ENCODE results near the gene UGT1A5. TPM values are rescaled to one million over a fixed set of nuclear protein-coding genes. Genes with fewer than 3 reads are reported as not detected.

The UGT1A5 gene
- total and polyA plus RNA-seq, 10 of the 15 experiments (the other 5 are each of a cell fraction or from before 2014, with no cell fraction given) = not detected

GRCh38 chr2:233795735-233796171 lies 83.0 kb downstream of the UGT1A5 start:
- SMC1A ChIA-PET (ENCODE audit: uncharacterized antibody, unreplicated experiment) = no interaction called here
- Histone ChIP-seq H2AFZ (ENCODE audit: control insufficient read depth, low read depth, low read length) (no peak overlapping the region), H3K9me3 (replicated peaks; ENCODE audit: control insufficient read depth, insufficient read depth, low read length) (no peaks in the 10 kb centered on the region), H3K4me2 (ENCODE audit: control insufficient read depth, insufficient read depth) (no peak overlapping the region), H4K20me1 (ENCODE audit: control insufficient read depth, insufficient read depth) (no peaks in the 10 kb centered on the region), H3K79me2 (ENCODE audit: control insufficient read depth, insufficient read depth, low read length) (no peaks in the 10 kb centered on the region), H3K4me1 (ENCODE audit: control insufficient read depth, insufficient read depth, low read length) (no peaks in the 10 kb centered on the region), H3K4me3 (no peak overlapping the region), H3K27me3 (replicated peaks in 1 of 2; ENCODE audit: control insufficient read depth in 2 of 2, insufficient read depth in 2 of 2, low read length in 1 of 2) (no peaks in the 10 kb centered on the region; a peak in 2 of 4 replicates), H3K27ac (ENCODE audit: control insufficient read depth, insufficient read depth) (no peak overlapping the region), H3K9ac (ENCODE audit: control insufficient read depth, insufficient read depth, low read length) (no peak overlapping the region), H3K36me3 (ENCODE audit: control insufficient read depth in 2 of 2, insufficient read depth in 2 of 2, low read length in 1 of 2) (no peaks in the 10 kb centered on the region)
- no peak for DNase-seq (ENCODE audit: low read depth, low spot score)
- FAIRE-seq = no peak
- 49% methylated on average over 13 of the region's 13 CpGs for WGBS (ENCODE audit: insufficient coverage, insufficient replicate concordance, low lambda C conversion rate, missing lambda C conversion rate)
- in situ Hi-C loops (cut with MboI) = no loop called here
- POLR2A ChIA-PET = no interaction called here
- BruUV-seq (replicated peaks) = no TSS peak
- CTCF ChIA-PET = interaction anchor here (0.7 kb wide), 1 partner anchor 15 kb away, joined by 3 read pairs; no protein-coding TSS in a partner anchor
- RAD21 ChIA-PET (ENCODE audit: unreplicated experiment) = no interaction called here
- TF ChIP-seq DPF2 (IDR thresholded peaks at IDR 0.05) = no peak
- TF ChIP-seq IRF3 (IDR thresholded peaks at IDR 0.05) = no peak
- ATAC-seq = no peak
- intact Hi-C loops (cut with micrococcal nuclease; ENCODE audit: unreplicated experiment) = no loop called here

- H2AFZ ChIP-seq (ENCODE audit: control insufficient read depth, low read depth, low read length) = no peak overlapping the region
- H3K9ac ChIP-seq (ENCODE audit: control insufficient read depth, insufficient read depth, low read length) = no peak overlapping the region
- no peak overlapping the region for H3K4me3 ChIP-seq
- WGBS (ENCODE audit: insufficient coverage, insufficient replicate concordance, low lambda C conversion rate, missing lambda C conversion rate) = 38% methylated on average over 8 of the region's 9 CpGs
- in situ Hi-C loops (cut with MboI) = no loop called here
- H3K79me2 ChIP-seq (ENCODE audit: control insufficient read depth, insufficient read depth, low read length) = no peaks in the 10 kb centered on the region
- no peak overlapping the region for H3K4me2 ChIP-seq (ENCODE audit: control insufficient read depth, insufficient read depth)
- BruUV-seq (replicated peaks) = no TSS peak
- H3K9me3 ChIP-seq (replicated peaks; ENCODE audit: control insufficient read depth, insufficient read depth, low read length) = no peaks in the 10 kb centered on the region
- no peak for DNase-seq (ENCODE audit: low read depth, low spot score)
- RAD21 ChIA-PET (ENCODE audit: unreplicated experiment) = no interaction called here
- no peak for ATAC-seq
- no peak for FAIRE-seq
- SMC1A ChIA-PET (ENCODE audit: uncharacterized antibody, unreplicated experiment) = no interaction called here
- H3K27me3 ChIP-seq (replicated peaks in 1 of 2; ENCODE audit: control insufficient read depth in 2 of 2, insufficient read depth in 2 of 2, low read length in 1 of 2) = no peaks in the 10 kb centered on the region; a peak in 2 of 4 replicates
- no peak overlapping the region for H3K27ac ChIP-seq (ENCODE audit: control insufficient read depth, insufficient read depth)
- POLR2A ChIA-PET = no interaction called here
- CTCF ChIA-PET = interaction anchor here (0.7 kb wide), 1 partner anchor 16 kb away, joined by 3 read pairs; no protein-coding TSS in a partner anchor
- H3K36me3 ChIP-seq (ENCODE audit: control insufficient read depth in 2 of 2, insufficient read depth in 2 of 2, low read length in 1 of 2) = no peaks in the 10 kb centered on the region
- no peaks in the 10 kb centered on the region for H4K20me1 ChIP-seq (ENCODE audit: control insufficient read depth, insufficient read depth)
- intact Hi-C loops (cut with micrococcal nuclease; ENCODE audit: unreplicated experiment) = no loop called here
- no peaks in the 10 kb centered on the region for H3K4me1 ChIP-seq (ENCODE audit: control insufficient read depth, insufficient read depth, low read length)
- TF ChIP-seq, protein P1, sequence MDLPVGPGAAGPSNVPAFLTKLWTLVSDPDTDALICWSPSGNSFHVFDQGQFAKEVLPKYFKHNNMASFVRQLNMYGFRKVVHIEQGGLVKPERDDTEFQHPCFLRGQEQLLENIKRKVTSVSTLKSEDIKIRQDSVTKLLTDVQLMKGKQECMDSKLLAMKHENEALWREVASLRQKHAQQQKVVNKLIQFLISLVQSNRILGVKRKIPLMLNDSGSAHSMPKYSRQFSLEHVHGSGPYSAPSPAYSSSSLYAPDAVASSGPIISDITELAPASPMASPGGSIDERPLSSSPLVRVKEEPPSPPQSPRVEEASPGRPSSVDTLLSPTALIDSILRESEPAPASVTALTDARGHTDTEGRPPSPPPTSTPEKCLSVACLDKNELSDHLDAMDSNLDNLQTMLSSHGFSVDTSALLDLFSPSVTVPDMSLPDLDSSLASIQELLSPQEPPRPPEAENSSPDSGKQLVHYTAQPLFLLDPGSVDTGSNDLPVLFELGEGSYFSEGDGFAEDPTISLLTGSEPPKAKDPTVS (IDR thresholded peaks at IDR 0.05; ENCODE audit: low read depth, low read length) = no peak
- TF ChIP-seq, protein P2, sequence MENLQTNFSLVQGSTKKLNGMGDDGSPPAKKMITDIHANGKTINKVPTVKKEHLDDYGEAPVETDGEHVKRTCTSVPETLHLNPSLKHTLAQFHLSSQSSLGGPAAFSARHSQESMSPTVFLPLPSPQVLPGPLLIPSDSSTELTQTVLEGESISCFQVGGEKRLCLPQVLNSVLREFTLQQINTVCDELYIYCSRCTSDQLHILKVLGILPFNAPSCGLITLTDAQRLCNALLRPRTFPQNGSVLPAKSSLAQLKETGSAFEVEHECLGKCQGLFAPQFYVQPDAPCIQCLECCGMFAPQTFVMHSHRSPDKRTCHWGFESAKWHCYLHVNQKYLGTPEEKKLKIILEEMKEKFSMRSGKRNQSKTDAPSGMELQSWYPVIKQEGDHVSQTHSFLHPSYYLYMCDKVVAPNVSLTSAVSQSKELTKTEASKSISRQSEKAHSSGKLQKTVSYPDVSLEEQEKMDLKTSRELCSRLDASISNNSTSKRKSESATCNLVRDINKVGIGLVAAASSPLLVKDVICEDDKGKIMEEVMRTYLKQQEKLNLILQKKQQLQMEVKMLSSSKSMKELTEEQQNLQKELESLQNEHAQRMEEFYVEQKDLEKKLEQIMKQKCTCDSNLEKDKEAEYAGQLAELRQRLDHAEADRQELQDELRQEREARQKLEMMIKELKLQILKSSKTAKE (IDR thresholded peaks at IDR 0.05; ENCODE audit: low read depth, poor library complexity, severe bottlenecking) = no peak
- TF ChIP-seq PKNOX1 (IDR thresholded peaks at IDR 0.05) (no peak), BHLHE40 (IDR thresholded peaks at IDR 0.05; ENCODE audit: borderline replicate concordance in 1 of 2, low read depth in 2 of 2, low read length in 1 of 2) (no peak), POLR2A (IDR thresholded peaks at IDR 0.05; ENCODE audit: low read depth, low read length) (no peak), IRF3 (IDR thresholded peaks at IDR 0.05) (no peak), SREBF1 (IDR thresholded peaks at IDR 0.05; ENCODE audit: low read length) (no peak), PAX8 (IDR thresholded peaks at IDR 0.05) (no peak)
Observed at GRCh38 chr2:233796254-233796653, 83.5 kb downstream of the UGT1A5 start.

Measured in GM12878 (cell line).